Natural killer cell (primary cell): ENCODE measurements around the gene MOCS3. TPM values are rescaled to one million over a fixed set of nuclear protein-coding genes. Genes with fewer than 3 reads are reported as not detected.

Experiments
- ATAC-seq, 3 donors: fragments of 150-1000 bp in 2 of 3; fragments of 200-7000 bp in 1 of 3; cut with Tn5 transposase; 1 replicate in 1 of 3; 2 replicates in 2 of 3; pipeline ENCODE4 v1.10.0; 2021; ENCODE audit warnings: mild to moderate bottlenecking in 2 of 3, moderate library complexity in 2 of 3
- DNase-seq, 2 donors: peaks; one replicate each; pipeline versions ENCODE4 v3.0.0 to v3.0.0-alpha.2; 2013 to 2021; ENCODE audit warnings: mixed read lengths in 1 of 2
- H3K27ac ChIP-seq: one replicate; pipeline ENCODE4 v1.5.1; 2013; ENCODE audit warnings: mild to moderate bottlenecking, low read length
- H3K27me3 ChIP-seq: one replicate; pipeline ENCODE4 v1.6.1; 2013; ENCODE audit warnings: low read length; ENCODE audit not compliant: control insufficient read depth, insufficient read depth
- H3K36me3 ChIP-seq: one replicate; pipeline ENCODE4 v1.6.1; 2013; ENCODE audit warnings: low read length; ENCODE audit not compliant: control insufficient read depth, insufficient read depth
- H3K4me1 ChIP-seq: one replicate; pipeline ENCODE4 v1.6.1; 2013; ENCODE audit warnings: low read length; ENCODE audit not compliant: control insufficient read depth, insufficient read depth
- H3K4me3 ChIP-seq: one replicate; pipeline ENCODE4 v1.5.1; 2013; ENCODE audit warnings: low read length
- H3K9me3 ChIP-seq: one replicate; pipeline ENCODE4 v1.6.1; 2013; ENCODE audit warnings: low read length; ENCODE audit not compliant: control insufficient read depth, insufficient read depth
- H3K27ac Mint-ChIP-seq, 2 donors: one replicate each; pipeline ENCODE4 v1.8.0; 2022; ENCODE audit warnings: mild to moderate bottlenecking in 2 of 2, mixed read lengths in 2 of 2, moderate library complexity in 1 of 2
- H3K27me3 Mint-ChIP-seq, 2 donors: one replicate each; pipeline ENCODE4 v1.8.0; 2022; ENCODE audit warnings: low read depth in 2 of 2, mixed read lengths in 2 of 2
- H3K36me3 Mint-ChIP-seq: one replicate; pipeline ENCODE4 v1.8.0; 2022; ENCODE audit warnings: mixed read lengths
- H3K4me1 Mint-ChIP-seq, 2 donors: one replicate each; pipeline ENCODE4 v1.8.0; 2022; ENCODE audit warnings: mixed read lengths in 2 of 2
- H3K4me3 Mint-ChIP-seq: one replicate; pipeline ENCODE4 v1.8.0; 2022; ENCODE audit warnings: mild to moderate bottlenecking, moderate library complexity, mixed read lengths
- H3K9me3 Mint-ChIP-seq, 2 donors: one replicate each; pipeline ENCODE4 v1.8.0; 2022; ENCODE audit warnings: mixed read lengths in 2 of 2
- CTCF ChIP-seq: fragments of 200-600 bp; IDR thresholded peaks from one replicate; pipeline ENCODE4 v1.8.0; 2022; ENCODE audit warnings: antibody characterized with exemption
- WGBS: methylation state at CpG from one replicate; pipeline ENCODE4 v1.1.7; 2013; ENCODE audit warnings: missing lambda C conversion rate; ENCODE audit not compliant: insufficient coverage; 5-methylcytosine and 5-hydroxymethylcytosine counted together
- intact Hi-C: fragments of 100-400 bp; cut with micrococcal nuclease; formaldehyde crosslinking; loops from one replicate; pipeline ENCODE4 v1.14.2; 2022
- total RNA-seq, 4 donors: library from RNA; stranded (reverse); fragments of 120-200 nt in 1 of 4; gene quantifications; one replicate each; pipeline versions ENCODE4 v1.2.3 to v1.2.4, GENCODE V29; 2013 to 2022

The MOCS3 gene
- total RNA-seq, 3 donors from 2014 or later (not counting 1 experiment from before 2014, with no cell fraction given): 2.2 to 2.5 (median 2.3) TPM

GRCh38 chr20:50930976-50931305, 27.7 kb upstream of the MOCS3 start:
- Mint-ChIP-seq H3K4me3 (peak overlapping the region; percentile 84), H3K27ac (peak overlapping the region; percentile 90 to 98), H3K27me3 (no peaks in the 10 kb centered on the region), H3K4me1 (peaks cover 32 to 33% of the 10 kb centered on the region in 2 donors), H3K36me3 (no peaks in the 10 kb centered on the region), H3K9me3 (no peaks in the 10 kb centered on the region)
- intact Hi-C loops: loop anchor here (1.0 kb wide), 1 partner anchor 27 kb away; the partner anchor contains the start of genes DPM1 and MOCS3
- no peak for TF ChIP-seq CTCF
- 0% methylated on average over 37 of the region's 45 CpGs for WGBS
- H3K27me3 ChIP-seq: no peaks in the 10 kb centered on the region
- DNase-seq (peak in 1 of 2 donors; percentile 92), ATAC-seq (peak; percentile 42 to 67 (median 57))
- peaks cover 20% of the 10 kb centered on the region for H3K4me1 ChIP-seq
- no peaks in the 10 kb centered on the region for H3K9me3 ChIP-seq
- H3K36me3 ChIP-seq: peaks cover 36% of the 10 kb centered on the region
- H3K4me3 ChIP-seq: peak overlapping the region; percentile 92
- peak overlapping the region; percentile 100 for H3K27ac ChIP-seq

- Histone ChIP-seq H3K27ac (peak within 1 kb of the TSS; percentile 100), H3K27me3 (no peaks in the 10 kb centered on the region), H3K36me3 (peaks cover 35% of the 10 kb centered on the region), H3K4me3 (peak within 1 kb of the TSS; percentile 92), H3K4me1 (peaks cover 20% of the 10 kb centered on the region), H3K9me3 (no peaks in the 10 kb centered on the region)
- H3K27ac Mint-ChIP-seq: peak within 1 kb of the TSS; percentile 90 to 98
- peak; percentile 71 to 85 (median 77) for ATAC-seq
- intact Hi-C loops: loop anchor here (1.0 kb wide), 1 partner anchor 27 kb away; the partner anchor contains the start of genes DPM1 and MOCS3
- peak; percentile 92 to 96 for DNase-seq
- no peaks in the 10 kb centered on the region for H3K9me3 Mint-ChIP-seq
- H3K36me3 Mint-ChIP-seq: no peaks in the 10 kb centered on the region
- TF ChIP-seq CTCF: peak; percentile 70
- H3K4me1 Mint-ChIP-seq: peaks cover 30 to 31% of the 10 kb centered on the region in 2 donors
- H3K27me3 Mint-ChIP-seq: no peaks in the 10 kb centered on the region
- H3K4me3 Mint-ChIP-seq: peak within 1 kb of the TSS; percentile 95
- WGBS: under 1% methylated on average over 58 of the region's 58 CpGs
Observed at GRCh38 chr20:50931306-50932015, 27.2 kb upstream of the MOCS3 start, which contains the start of gene ADNP. Gene ADNP, minus strand, starts transcription at chr20:50931437. Its CDS starts 27,441 bp downstream, at chr20:50903996.

- Mint-ChIP-seq H3K27ac (peak overlapping the region; percentile 90 to 98), H3K36me3 (no peaks in the 10 kb centered on the region)
Observed at GRCh38 chr20:50932016-50932485, 26.6 kb upstream of the MOCS3 start.

More at GRCh38 chr20:50932016-50932485, 26.6 kb upstream of the MOCS3 start:
- Histone ChIP-seq H3K27me3 (no peaks in the 10 kb centered on the region), H3K9me3 (no peaks in the 10 kb centered on the region), H3K4me1 (peaks cover 20% of the 10 kb centered on the region), H3K36me3 (peaks cover 35% of the 10 kb centered on the region), H3K27ac (peak overlapping the region; percentile 100), H3K4me3 (peak overlapping the region; percentile 92)
- ATAC-seq (no peak), DNase-seq (no peak)
- Mint-ChIP-seq H3K4me1 (peaks cover 28 to 31% of the 10 kb centered on the region in 2 donors), H3K9me3 (no peaks in the 10 kb centered on the region), H3K4me3 (peak overlapping the region; percentile 84), H3K27me3 (no peaks in the 10 kb centered on the region)
- intact Hi-C loops: no loop called here
- 61% methylated on average over 6 of the region's 6 CpGs for WGBS
- no peak for TF ChIP-seq CTCF
